H1 (cell line): ENCODE data around the gene MBD5. TPM values are rescaled to one million over a fixed set of nuclear protein-coding genes. Genes with fewer than 3 reads are reported as not detected.

Experiments used
- CTCF ChIA-PET: fragments of 300-600 bp; sonication (Branson Sonifier 250); formaldehyde crosslinking; loops from one replicate; lab custom pipeline; 2021; ENCODE audit not compliant: partially characterized antibody; lab: Charles Lee
- POLR2A ChIA-PET: fragments of 300-600 bp; sonication (Branson Sonifier 250); formaldehyde crosslinking; loops from one replicate; lab custom pipeline; 2021; ENCODE audit warnings: inconsistent platforms; ENCODE audit not compliant: partially characterized antibody; lab: Charles Lee
- DNase-seq, 2 experiments: peaks; one replicate each; pipeline versions ENCODE4 v3.0.0 to v3.0.0-alpha.2; 2010 to 2022; ENCODE audit warnings: low spot score in 2 of 2, low read depth in 1 of 2, mixed read lengths in 1 of 2
- FAIRE-seq: peaks from 2 replicates; lab custom pipeline; 2011; peaks lifted over from hg19 to GRCh38; lab: Jason Lieb, UNC
- H2AFZ ChIP-seq: 2 replicates; pipeline ENCODE4 v1.8.1; 2012; ENCODE audit warnings: low read length, inconsistent platforms
- H2AK5ac ChIP-seq: 2 replicates; pipeline ENCODE4 v1.6.1; 2013; ENCODE audit warnings: low read depth, low read length
- H2BK120ac ChIP-seq: replicated peaks from 2 replicates; pipeline ENCODE3; 2013; ENCODE audit warnings: low read depth, low read length, inconsistent platforms
- H2BK12ac ChIP-seq: 2 replicates; pipeline ENCODE4 v1.6.1; 2013; ENCODE audit warnings: low read depth, low read length
- H2BK15ac ChIP-seq: 2 replicates; pipeline ENCODE4 v1.6.1; 2013; ENCODE audit warnings: low read length
- H2BK20ac ChIP-seq: 2 replicates; pipeline ENCODE4 v1.6.1; 2013; ENCODE audit warnings: low read length
- H2BK5ac ChIP-seq: 2 replicates; pipeline ENCODE4 v1.6.1; 2013; ENCODE audit warnings: low read depth, low read length
- H3K14ac ChIP-seq: 2 replicates; pipeline ENCODE4 v1.6.1; 2013; ENCODE audit warnings: inconsistent platforms; ENCODE audit not compliant: insufficient read length
- H3K18ac ChIP-seq: 2 replicates; pipeline ENCODE4 v1.6.1; 2013; ENCODE audit warnings: low read length; ENCODE audit errors: extremely low read depth
- H3K23ac ChIP-seq: 2 replicates; pipeline ENCODE4 v1.6.1; 2013; ENCODE audit warnings: inconsistent platforms; ENCODE audit not compliant: insufficient read length
- H3K23me2 ChIP-seq: 2 replicates; pipeline ENCODE4 v1.6.1; 2013; ENCODE audit warnings: low read depth, low read length
- H3K27ac ChIP-seq: 2 replicates; pipeline ENCODE4 v1.6.1; 2011; ENCODE audit warnings: low read depth, low read length, inconsistent platforms
- H3K27me3 ChIP-seq, 4 experiments: replicated peaks in 1 of 4; 1 replicate in 1 of 4; 2 replicates in 3 of 4; pipeline versions ENCODE4 v1.6.1 to v1.8.1; 2011 to 2013; ENCODE audit warnings: low read length in 3 of 4, mild to moderate bottlenecking in 3 of 4, inconsistent platforms in 2 of 4, mixed read lengths in 2 of 4, moderate library complexity in 1 of 4; ENCODE audit not compliant: control insufficient read depth in 3 of 4, insufficient read depth in 3 of 4; ENCODE audit errors: extremely low read depth in 1 of 4
- H3K36me3 ChIP-seq, 4 experiments: 2 replicates each; pipeline versions ENCODE4 v1.6.1 to v1.8.1; 2011 to 2013; ENCODE audit warnings: mild to moderate bottlenecking in 4 of 4, low read length in 3 of 4, moderate library complexity in 2 of 4, control low read depth in 1 of 4, inconsistent platforms in 1 of 4; ENCODE audit not compliant: insufficient read depth in 4 of 4, control insufficient read depth in 2 of 4
- H3K4ac ChIP-seq: replicated peaks from 2 replicates; pipeline ENCODE3; 2013; ENCODE audit warnings: low read length, low read depth, mixed read lengths, inconsistent platforms; ENCODE audit not compliant: insufficient read length
- H3K4me1 ChIP-seq, 4 experiments: replicated peaks in 1 of 4; 1 replicate in 1 of 4; 2 replicates in 3 of 4; pipeline versions ENCODE4 v1.6.1 to v1.8.1; 2011 to 2013; ENCODE audit warnings: low read length in 3 of 4, inconsistent platforms in 2 of 4, mixed read lengths in 1 of 4; ENCODE audit not compliant: insufficient read depth in 4 of 4, control insufficient read depth in 3 of 4
- H3K4me2 ChIP-seq, 2 experiments: 2 replicates each; pipeline versions ENCODE4 v1.6.1 to v1.8.1; 2011 to 2013; ENCODE audit warnings: low read depth in 2 of 2, low read length in 2 of 2, control low read depth in 1 of 2, inconsistent platforms in 1 of 2, mild to moderate bottlenecking in 1 of 2; ENCODE audit not compliant: insufficient read depth in 1 of 2
- H3K4me3 ChIP-seq, 4 experiments: fragments of 200-600, 300-600 bp in 1 of 4; sonication (generic), shearing (Covaris generic), sonication (Bioruptor Twin) in 1 of 4; 2 replicates each; pipeline versions ENCODE4 v1.5.1 to v1.8.1; 2011 to 2016; ENCODE audit warnings: low read length in 4 of 4, low read depth in 3 of 4, control low read depth in 2 of 4, inconsistent platforms in 2 of 4, mild to moderate bottlenecking in 2 of 4, mixed read lengths in 1 of 4, moderate library complexity in 1 of 4; ENCODE audit not compliant: insufficient read depth in 2 of 4; ENCODE audit errors: extremely low read depth in 1 of 4
- H3K56ac ChIP-seq: replicated peaks from 2 replicates; pipeline ENCODE3; 2013; ENCODE audit warnings: low read depth, mild to moderate bottlenecking, mixed read lengths, low read length, inconsistent platforms; ENCODE audit not compliant: insufficient read length
- H3K79me1 ChIP-seq: 2 replicates; pipeline ENCODE4 v1.6.1; 2013; ENCODE audit warnings: low read depth, low read length, control low read depth
- H3K79me2 ChIP-seq, 2 experiments: 2 replicates each; pipeline versions ENCODE4 v1.6.1 to v1.8.1; 2012 to 2013; ENCODE audit warnings: low read length in 2 of 2, mild to moderate bottlenecking in 2 of 2, inconsistent platforms in 1 of 2; ENCODE audit not compliant: insufficient read depth in 2 of 2, control insufficient read depth in 1 of 2
- H3K9ac ChIP-seq, 4 experiments: replicated peaks in 1 of 4; 1 replicate in 1 of 4; 2 replicates in 3 of 4; pipeline versions ENCODE4 v1.6.1 to v1.8.1; 2011 to 2013; ENCODE audit warnings: low read depth in 3 of 4, low read length in 3 of 4, control low read depth in 2 of 4, mild to moderate bottlenecking in 2 of 4, moderate library complexity in 2 of 4, inconsistent platforms in 1 of 4; ENCODE audit errors: extremely low read depth in 1 of 4
- H3K9me3 ChIP-seq, 2 experiments: 2 replicates each; pipeline versions ENCODE4 v1.6.1 to v1.8.1; 2012 to 2013; ENCODE audit warnings: mild to moderate bottlenecking in 2 of 2, moderate library complexity in 2 of 2, control low read depth in 1 of 2, inconsistent platforms in 1 of 2, low read depth in 1 of 2, low read length in 1 of 2, mixed read lengths in 1 of 2; ENCODE audit not compliant: insufficient read depth in 2 of 2
- H4K20me1 ChIP-seq, 2 experiments: replicated peaks in 1 of 2; 2 replicates each; pipeline versions ENCODE3 to v1.8.1; 2011 to 2013; ENCODE audit warnings: inconsistent platforms in 2 of 2, low read length in 2 of 2, mild to moderate bottlenecking in 1 of 2; ENCODE audit not compliant: insufficient read depth in 2 of 2, control insufficient read depth in 1 of 2
- H4K5ac ChIP-seq: 2 replicates; pipeline ENCODE4 v1.6.1; 2013; ENCODE audit warnings: low read length, low read depth, mixed read lengths, inconsistent platforms; ENCODE audit not compliant: insufficient read length
- H4K8ac ChIP-seq: 2 replicates; pipeline ENCODE4 v1.8.0; 2013; ENCODE audit warnings: mild to moderate bottlenecking, moderate library complexity, low read length, inconsistent platforms; ENCODE audit not compliant: insufficient read depth; ENCODE audit errors: extremely low read depth
- H4K91ac ChIP-seq: replicated peaks from 2 replicates; pipeline ENCODE3; 2013; ENCODE audit warnings: low read length, mixed read lengths, inconsistent platforms; ENCODE audit not compliant: insufficient read length
- ATF2 ChIP-seq: IDR thresholded peaks from 2 replicates; pipeline ENCODE4 v1.6.1; 2012; ENCODE audit warnings: low read length, inconsistent platforms
- BRCA1 ChIP-seq: IDR thresholded peaks from 2 replicates; pipeline ENCODE4 v1.6.1; 2012; ENCODE audit warnings: low read depth, low read length, improper control_type of control experiment
- CBX5 ChIP-seq: fragments of 300-800, 300-1000 bp; sonication (generic); IDR thresholded peaks from 2 replicates; pipeline ENCODE4 v1.7.1; 2016; ENCODE audit warnings: antibody characterized with exemption, low read length, low read depth
- CTBP2 ChIP-seq: IDR thresholded peaks from 2 replicates; pipeline ENCODE4 v1.7.0; 2011; ENCODE audit warnings: borderline replicate concordance, mild to moderate bottlenecking, moderate library complexity, mixed read lengths, low read length; ENCODE audit not compliant: insufficient read depth, insufficient read length
- PHF8 ChIP-seq: fragments of 200-600 bp; sonication (generic); conservative IDR thresholded peaks from 2 replicates; pipeline ENCODE4 v1.7.1; 2012; ENCODE audit warnings: low read depth, mild to moderate bottlenecking, inconsistent platforms, low read length, moderate library complexity
- POLR2AphosphoS5 ChIP-seq: IDR thresholded peaks from 2 replicates; pipeline ENCODE4 v1.6.1; 2011; ENCODE audit warnings: low read depth, low read length
- POU5F1 ChIP-seq: IDR thresholded peaks from 2 replicates; pipeline ENCODE4 v1.6.1; 2011; ENCODE audit warnings: low read depth, mild to moderate bottlenecking, low read length, moderate library complexity
- RXRA ChIP-seq: IDR thresholded peaks from 2 replicates; pipeline ENCODE4 v1.6.1; 2011; ENCODE audit warnings: low read depth, mild to moderate bottlenecking, low read length, moderate library complexity; ENCODE audit not compliant: insufficient read depth
- TAF7 ChIP-seq: optimal IDR thresholded peaks from 2 replicates; pipeline ENCODE3; 2011; ENCODE audit warnings: low read depth, mild to moderate bottlenecking, inconsistent platforms, low read length, moderate library complexity, borderline replicate concordance
- TCF12 ChIP-seq: IDR thresholded peaks from 2 replicates; pipeline ENCODE4 v1.6.1; 2011; ENCODE audit warnings: low read depth, mild to moderate bottlenecking, low read length
- YY1 ChIP-seq: IDR thresholded peaks from 2 replicates; pipeline ENCODE4 v1.6.1; 2011; ENCODE audit warnings: low read depth, mild to moderate bottlenecking, low read length
- WGBS, 2 experiments: shearing (Covaris generic) in 1 of 2; methylation state at CpG; one replicate each; pipeline versions ENCODE4 v1.1.6 to v1.1.7; 2013 to 2015; ENCODE audit warnings: low lambda C conversion rate in 2 of 2, mixed read lengths in 2 of 2, inconsistent platforms in 1 of 2, low coverage in 1 of 2, missing lambda C conversion rate in 1 of 2; ENCODE audit not compliant: insufficient replicate concordance in 2 of 2, insufficient coverage in 1 of 2, insufficient read length in 1 of 2; ENCODE audit errors: extremely low coverage in 1 of 2, missing lambda C conversion rate in 1 of 2; 5-methylcytosine and 5-hydroxymethylcytosine counted together
- polyA plus RNA-seq, 7 experiments: library from polyadenylated mRNA; depleted of rRNA in 3 of 7; stranded (reverse) in 5 of 7; unstranded in 2 of 7; fragments of >200 nt in 5 of 7; fragments of 200-250 nt in 2 of 7; gene quantifications; 1 replicate in 5 of 7; 2 replicates in 1 of 7; 4 replicates in 1 of 7; pipeline versions ENCODE4 v1.2.1 to v1.2.3, GENCODE V29; 2011 to 2013; ENCODE audit warnings: missing spikeins in 2 of 7, mixed read lengths in 2 of 7
- total RNA-seq: library from RNA; stranded (reverse); fragmentation: NEBNext Ultra II Directional; extraction: Animal tissue kit (Norgen Biotek cat#: 25700); gene quantifications from 2 replicates; pipeline ENCODE4 v1.2.1, GENCODE V29; 2021

The MBD5 gene
- total and polyA plus RNA-seq, 2 of the 8 experiments (the other 6 are each of a cell fraction or from before 2014, with no cell fraction given): 9.7 to 29.4 TPM

- H3K18ac ChIP-seq: no peak overlapping the region
- TF ChIP-seq TAF7 (no peak), PHF8 (no peak), RXRA (no peak), POU5F1 (no peak), BRCA1 (no peak), TCF12 (no peak), CBX5 (no peak), CTBP2 (no peak), POLR2AphosphoS5 (no peak), YY1 (no peak), ATF2 (no peak)
- peaks cover 2 to 10% (median 6%) of the 10 kb centered on the region in 4 experiments; a peak in 5 of 7 replicates for H3K4me1 ChIP-seq
- H2BK15ac ChIP-seq: no peak overlapping the region
- ChIA-PET CTCF (interaction anchor here (0.7 to 4.9 kb wide), 5 partner anchors 9 to 79 kb away, joined by 3 to 21 read pairs (median 16); no protein-coding TSS in a partner anchor), POLR2A (no interaction called here)
- no peaks in the 10 kb centered on the region for H4K20me1 ChIP-seq
- H3K14ac ChIP-seq: no peak overlapping the region
- H4K91ac ChIP-seq: no peak overlapping the region
- no peak overlapping the region for H3K56ac ChIP-seq
- no peak overlapping the region for H3K4me3 ChIP-seq
- H3K9ac ChIP-seq: no peak overlapping the region
- no peak overlapping the region for H2BK20ac ChIP-seq
- H3K79me2 ChIP-seq: no peaks in the 10 kb centered on the region
- no peaks in the 10 kb centered on the region for H3K9me3 ChIP-seq
- no peak overlapping the region for H4K8ac ChIP-seq
- H2AFZ ChIP-seq: no peak overlapping the region
- FAIRE-seq (no peak), DNase-seq (peak in 1 of 2 experiments; percentile 14)
- H2BK120ac ChIP-seq: no peak overlapping the region
- no peak overlapping the region for H3K27ac ChIP-seq
- 87% methylated on average over 2 of the region's 2 CpGs; no CpG with 5 or more reads in 1 of the 2 experiments for WGBS, 2 experiments
- no peak overlapping the region for H3K4ac ChIP-seq
- no peak overlapping the region for H2AK5ac ChIP-seq
- H3K23me2 ChIP-seq: no peaks in the 10 kb centered on the region
- H4K5ac ChIP-seq: no peak overlapping the region
- H3K79me1 ChIP-seq: no peaks in the 10 kb centered on the region
- H3K4me2 ChIP-seq: no peak overlapping the region
- H3K23ac ChIP-seq: no peak overlapping the region
- H3K27me3 ChIP-seq: no peaks in the 10 kb centered on the region
- no peak overlapping the region for H2BK5ac ChIP-seq
- no peak overlapping the region for H2BK12ac ChIP-seq
- no peaks in the 10 kb centered on the region for H3K36me3 ChIP-seq
Observed at GRCh38 chr2:148525130-148525529, 504.2 kb downstream of the MBD5 start.
